Astrocyte of the spinal cord (primary cell): ENCODE results near the gene BICDL2.

Experiments used
- DNase-seq: peaks from one replicate; pipeline ENCODE4 v3.0.0; 2011; ENCODE audit warnings: low read depth, low spot score
- H3K4me3 ChIP-seq: 2 replicates; pipeline ENCODE4 v1.5.1; 2011; ENCODE audit warnings: low read depth, mild to moderate bottlenecking, low read length, moderate library complexity
- in situ Hi-C: cut with HindIII; loops from 2 replicates; pipeline ENCODE4 v1.10.0; 2017; ENCODE audit warnings: low sequenced_read_pairs
- TF ChIP-seq, protein P1 (sequence below): IDR thresholded peaks from 2 replicates; pipeline ENCODE4 v1.5.1; 2012; ENCODE audit warnings: low read depth, mild to moderate bottlenecking, low read length, inconsistent platforms

The BICDL2 gene

DNA sequence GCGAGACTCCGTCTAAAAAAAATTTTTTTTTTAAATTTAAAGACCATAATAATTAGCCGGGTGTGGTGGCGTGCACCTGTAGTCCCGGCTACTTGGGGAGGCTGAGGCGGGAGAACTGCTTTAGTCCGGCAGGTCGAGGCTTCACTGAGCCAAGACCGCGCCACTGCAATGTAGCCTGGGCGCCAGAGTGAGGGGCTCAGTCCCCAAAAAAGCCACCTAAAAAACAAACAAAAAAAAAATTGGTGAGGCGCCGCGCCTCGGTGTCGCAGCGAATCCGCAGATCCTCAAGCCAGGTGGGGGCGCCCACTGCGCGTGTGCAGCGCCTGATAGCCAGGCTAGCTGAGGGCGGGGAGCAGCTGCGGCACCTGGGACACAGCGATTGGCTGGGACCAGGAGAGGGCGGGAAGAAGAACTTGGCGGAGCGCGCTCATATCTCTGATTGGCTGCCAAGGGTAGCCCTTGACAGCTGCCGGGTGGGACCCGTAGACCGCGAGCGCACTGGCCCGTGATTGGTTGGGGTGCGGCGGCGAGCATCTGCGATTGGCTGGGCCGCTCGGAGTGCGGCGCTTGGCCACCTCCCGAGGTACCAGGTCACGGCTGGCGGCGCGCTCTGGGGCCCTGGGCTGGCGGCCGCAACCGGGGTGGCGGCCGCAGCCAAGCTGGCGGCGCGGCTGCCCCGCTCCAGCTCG is 33.0 kb downstream of the BICDL2 start:
- no peak overlapping the region for H3K4me3 ChIP-seq
- DNase-seq, result peak; percentile 98
- TF ChIP-seq, protein P1, sequence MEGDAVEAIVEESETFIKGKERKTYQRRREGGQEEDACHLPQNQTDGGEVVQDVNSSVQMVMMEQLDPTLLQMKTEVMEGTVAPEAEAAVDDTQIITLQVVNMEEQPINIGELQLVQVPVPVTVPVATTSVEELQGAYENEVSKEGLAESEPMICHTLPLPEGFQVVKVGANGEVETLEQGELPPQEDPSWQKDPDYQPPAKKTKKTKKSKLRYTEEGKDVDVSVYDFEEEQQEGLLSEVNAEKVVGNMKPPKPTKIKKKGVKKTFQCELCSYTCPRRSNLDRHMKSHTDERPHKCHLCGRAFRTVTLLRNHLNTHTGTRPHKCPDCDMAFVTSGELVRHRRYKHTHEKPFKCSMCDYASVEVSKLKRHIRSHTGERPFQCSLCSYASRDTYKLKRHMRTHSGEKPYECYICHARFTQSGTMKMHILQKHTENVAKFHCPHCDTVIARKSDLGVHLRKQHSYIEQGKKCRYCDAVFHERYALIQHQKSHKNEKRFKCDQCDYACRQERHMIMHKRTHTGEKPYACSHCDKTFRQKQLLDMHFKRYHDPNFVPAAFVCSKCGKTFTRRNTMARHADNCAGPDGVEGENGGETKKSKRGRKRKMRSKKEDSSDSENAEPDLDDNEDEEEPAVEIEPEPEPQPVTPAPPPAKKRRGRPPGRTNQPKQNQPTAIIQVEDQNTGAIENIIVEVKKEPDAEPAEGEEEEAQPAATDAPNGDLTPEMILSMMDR, result peak; percentile 47
- in situ Hi-C loops, result no loop called here

DNA sequence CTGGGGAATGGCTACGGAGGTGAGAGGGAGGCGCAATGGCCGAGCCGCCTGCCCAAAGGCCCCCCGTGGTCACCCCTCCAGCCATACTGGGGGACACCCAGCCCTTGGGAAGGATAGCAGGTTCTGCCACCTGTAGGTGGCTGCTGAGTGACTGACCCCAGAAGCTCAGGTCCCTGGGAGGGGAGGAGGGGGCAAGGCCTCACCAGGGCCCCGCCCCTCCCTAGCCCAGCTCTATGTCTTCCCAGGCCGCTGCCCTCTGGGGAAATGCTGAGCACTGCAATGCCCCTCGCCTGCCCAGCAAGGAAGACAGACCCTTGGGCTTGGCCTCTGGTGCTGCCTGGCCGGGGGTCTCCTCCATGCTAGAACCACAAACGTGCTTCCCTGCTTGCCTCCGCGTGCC is 35.4 kb downstream of the BICDL2 start:
- TF ChIP-seq, protein P1, result no peak
- DNase-seq, result no peak
- no peak overlapping the region for H3K4me3 ChIP-seq
- in situ Hi-C loops, result no loop called here

DNA sequence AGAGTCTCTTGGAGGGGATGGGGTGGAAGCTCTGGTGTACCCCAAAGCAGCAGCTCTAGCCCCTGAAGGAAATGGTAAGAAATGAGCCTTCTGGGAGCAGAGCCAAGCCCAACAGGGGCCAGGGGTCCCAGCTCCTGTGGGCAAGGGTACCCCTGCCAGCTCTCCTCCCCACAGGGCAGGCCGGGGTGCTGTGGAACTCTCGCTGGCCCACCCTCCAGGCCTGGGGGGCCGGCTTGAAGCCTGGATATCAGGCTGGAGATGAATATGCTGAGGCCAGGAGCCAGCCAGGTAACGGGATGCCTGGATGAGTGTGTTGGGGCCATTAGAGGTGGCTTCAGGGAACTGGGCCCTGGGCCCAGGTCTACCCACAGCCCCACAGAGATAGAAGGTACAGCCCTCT is 36.2 kb downstream of the BICDL2 start:
- no peak for DNase-seq
- in situ Hi-C loops, result no loop called here
- H3K4me3 ChIP-seq, result no peak overlapping the region
- TF ChIP-seq, protein P1, result no peak

DNA sequence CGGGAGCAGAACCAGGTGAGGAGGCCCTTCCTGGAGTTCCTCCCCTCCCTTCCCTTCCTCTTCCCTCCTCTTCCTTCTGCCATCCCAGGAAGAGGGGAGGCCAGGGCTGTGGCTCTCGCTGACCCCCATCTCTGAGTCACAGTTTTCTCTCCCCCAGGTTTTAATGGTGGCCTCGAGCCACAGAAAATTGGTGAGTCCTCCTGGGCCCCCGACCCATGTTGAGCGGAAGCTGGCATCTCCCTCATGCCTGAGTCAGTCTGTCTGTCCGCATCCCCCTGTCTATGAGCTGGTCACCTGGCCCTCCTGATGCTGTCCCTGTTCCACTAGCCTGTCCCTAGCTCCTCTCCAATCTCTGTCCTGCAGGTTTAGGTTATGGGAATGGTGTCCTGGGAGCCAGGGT is 36.8 kb downstream of the BICDL2 start:
- DNase-seq, result no peak
- no peak overlapping the region for H3K4me3 ChIP-seq
- in situ Hi-C loops, result no loop called here
- TF ChIP-seq, protein P1, result no peak

DNA sequence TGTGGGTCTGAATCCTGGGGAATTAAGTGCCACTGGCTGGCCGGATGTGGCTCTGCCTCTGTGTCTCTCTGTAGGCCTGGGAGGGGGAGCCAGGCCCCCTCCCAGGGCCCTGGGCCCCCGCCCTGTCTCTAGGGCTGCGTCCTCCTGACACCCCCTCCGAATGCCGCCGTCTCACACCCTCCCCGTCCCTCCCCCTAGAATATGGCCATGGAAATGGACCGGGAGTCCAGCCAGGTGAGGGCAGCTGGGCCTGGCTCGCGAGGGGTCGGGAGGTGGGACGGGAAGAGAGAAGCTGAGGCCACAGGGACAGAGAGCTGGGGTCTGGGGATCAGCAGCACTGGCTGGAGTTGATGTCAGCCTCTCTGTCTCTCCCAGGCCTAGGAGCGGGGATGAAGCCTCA is 40.4 kb downstream of the BICDL2 start:
- no peak overlapping the region for H3K4me3 ChIP-seq
- TF ChIP-seq, protein P1, result no peak
- in situ Hi-C loops, result no loop called here
- DNase-seq, result no peak

DNA sequence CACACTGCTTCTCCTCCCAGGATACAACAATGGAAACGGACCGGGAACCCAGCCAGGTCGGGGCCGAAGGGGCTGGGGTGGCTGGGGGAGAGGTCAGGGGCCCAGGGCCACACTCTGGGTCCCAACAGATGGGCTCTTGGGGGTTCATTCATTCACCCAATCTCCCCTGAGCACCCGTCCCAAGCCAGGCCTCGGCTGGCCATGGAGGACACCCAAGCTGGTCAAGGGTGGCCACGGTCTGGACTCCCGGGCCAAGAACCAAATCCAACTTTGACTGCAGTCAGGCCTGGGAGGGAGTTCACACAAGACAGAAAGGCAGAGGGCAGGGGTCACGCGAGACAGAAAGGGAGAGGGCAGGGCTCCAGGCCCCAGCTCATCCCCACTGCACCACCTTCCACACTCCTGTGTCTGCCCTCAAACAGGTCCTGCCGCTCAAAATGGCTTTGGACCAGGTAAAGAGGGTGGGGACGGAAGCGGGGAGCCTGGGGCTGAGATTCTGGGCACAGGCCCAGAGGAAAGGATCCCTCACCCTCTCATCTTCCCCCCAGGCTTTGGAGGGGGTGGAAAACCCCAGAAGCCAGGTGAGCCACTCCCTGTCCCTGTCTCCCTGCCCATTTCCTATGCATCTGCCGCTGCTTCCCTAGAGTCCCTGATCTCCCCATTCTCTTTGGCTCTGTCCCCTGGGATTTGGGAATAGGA is 44.2 kb downstream of the BICDL2 start:
- TF ChIP-seq, protein P1, result no peak
- in situ Hi-C loops, result no loop called here
- DNase-seq, result no peak
- H3K4me3 ChIP-seq, result no peak overlapping the region
